Hepatocyte (in vitro differentiated cells): ENCODE results near the gene CDC42BPB.

Experiments
- EZH2 ChIP-seq: fragments of 200-600 bp; sonication (generic); IDR thresholded peaks from 2 replicates; pipeline ENCODE4 v1.6.1; 2016; ENCODE audit warnings: antibody characterized with exemption, mild to moderate bottlenecking, borderline replicate concordance
- EZH2phosphoT487 ChIP-seq: fragments of 200-600 bp; sonication (generic); IDR thresholded peaks from one replicate; pipeline ENCODE4 v1.6.1; 2018; ENCODE audit warnings: antibody characterized with exemption, mild to moderate bottlenecking, low read depth, moderate library complexity; ENCODE audit not compliant: unreplicated experiment, severe bottlenecking
- TF ChIP-seq, protein P1 (sequence below): fragments of 200-600 bp; sonication (generic); IDR thresholded peaks from 2 replicates; pipeline ENCODE4 v1.5.1; 2016; ENCODE audit warnings: antibody characterized with exemption, mild to moderate bottlenecking; ENCODE audit not compliant: poor library complexity

GRCh38 chr14:103084021-103084919 is 26.9 kb upstream of the CDC42BPB start, which contains the start of gene LBHD2:
- TF ChIP-seq, protein P1, sequence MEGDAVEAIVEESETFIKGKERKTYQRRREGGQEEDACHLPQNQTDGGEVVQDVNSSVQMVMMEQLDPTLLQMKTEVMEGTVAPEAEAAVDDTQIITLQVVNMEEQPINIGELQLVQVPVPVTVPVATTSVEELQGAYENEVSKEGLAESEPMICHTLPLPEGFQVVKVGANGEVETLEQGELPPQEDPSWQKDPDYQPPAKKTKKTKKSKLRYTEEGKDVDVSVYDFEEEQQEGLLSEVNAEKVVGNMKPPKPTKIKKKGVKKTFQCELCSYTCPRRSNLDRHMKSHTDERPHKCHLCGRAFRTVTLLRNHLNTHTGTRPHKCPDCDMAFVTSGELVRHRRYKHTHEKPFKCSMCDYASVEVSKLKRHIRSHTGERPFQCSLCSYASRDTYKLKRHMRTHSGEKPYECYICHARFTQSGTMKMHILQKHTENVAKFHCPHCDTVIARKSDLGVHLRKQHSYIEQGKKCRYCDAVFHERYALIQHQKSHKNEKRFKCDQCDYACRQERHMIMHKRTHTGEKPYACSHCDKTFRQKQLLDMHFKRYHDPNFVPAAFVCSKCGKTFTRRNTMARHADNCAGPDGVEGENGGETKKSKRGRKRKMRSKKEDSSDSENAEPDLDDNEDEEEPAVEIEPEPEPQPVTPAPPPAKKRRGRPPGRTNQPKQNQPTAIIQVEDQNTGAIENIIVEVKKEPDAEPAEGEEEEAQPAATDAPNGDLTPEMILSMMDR = no peak
- no peak for TF ChIP-seq EZH2phosphoT487
- no peak for TF ChIP-seq EZH2
